ENCODE measurements around the gene TRIM41.
A peak's percentile ranks its signal among the peaks of the same experiment; 100 is the strongest.

Gene TRIM41

DNA sequence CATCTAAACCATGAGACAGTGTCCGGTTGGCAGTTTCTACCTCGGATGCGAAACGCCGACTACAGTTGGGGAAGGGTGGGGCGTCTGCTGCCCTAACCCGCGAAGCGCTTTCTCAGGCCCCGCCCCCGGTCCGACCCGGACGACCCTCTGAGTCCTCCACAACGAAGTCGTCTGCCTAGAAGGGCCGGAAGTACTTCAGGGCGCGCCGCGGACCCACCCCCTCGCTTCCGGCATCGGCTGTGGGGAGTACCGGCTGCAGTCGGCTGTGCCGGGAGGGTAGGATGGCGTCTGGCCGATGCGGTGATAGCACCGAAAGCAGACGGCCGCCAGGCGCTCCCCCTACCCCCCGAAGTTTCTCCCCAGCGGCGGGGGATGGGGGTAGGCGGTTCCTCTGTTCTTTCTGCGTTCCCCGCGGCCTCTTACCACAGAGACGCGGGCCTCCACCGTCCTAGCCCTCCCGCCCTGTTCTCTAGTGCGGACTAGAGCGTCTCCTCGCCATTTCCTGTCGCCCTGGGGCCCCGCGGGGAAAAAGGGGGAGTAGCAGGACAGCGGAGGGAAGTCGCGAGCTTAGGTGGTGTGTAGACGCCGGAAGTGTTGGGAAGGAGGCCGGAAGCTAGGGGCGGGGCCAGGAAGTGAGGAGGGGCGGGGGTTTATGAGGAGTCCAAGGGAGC lies at the start of gene TRIM41 (continued):
- TF ChIP-seq ATF2 (tag by site-specific recombination; IDR thresholded peaks at IDR 0.05; ENCODE audit: low read depth) (no peak), ZBTB10 (tag by site-specific recombination; IDR thresholded peaks at IDR 0.05) (peak; percentile 92; the same call in 1 of the 2 replicates), ZNF280C (tag by site-specific recombination; IDR thresholded peaks at IDR 0.05) (no peak), ZNF362 (tag by site-specific recombination; IDR thresholded peaks at IDR 0.05) (no peak), SP3 (tag by site-specific recombination; IDR thresholded peaks at IDR 0.05) (peak; percentile 95), ZNF169 (tag by site-specific recombination; IDR thresholded peaks at IDR 0.05) (no peak), ZNF529 (tag by site-specific recombination; IDR thresholded peaks at IDR 0.05; ENCODE audit: insufficient replicate concordance) (no peak), ZNF112 (tag by site-specific recombination; IDR thresholded peaks at IDR 0.05) (no peak), ZFP69B (tag by site-specific recombination; IDR thresholded peaks at IDR 0.05) (peak; percentile 84), ZBTB11 (tag by site-specific recombination; conservative IDR thresholded peaks at IDR 0.05; ENCODE audit: low read depth) (peak; percentile 97), ZNF138 (tag by site-specific recombination; IDR thresholded peaks at IDR 0.05; ENCODE audit: borderline replicate concordance) (no peak), SP7 (tag by site-specific recombination; IDR thresholded peaks at IDR 0.05) (peak; percentile 84), ZNF221 (tag by site-specific recombination; IDR thresholded peaks at IDR 0.05; ENCODE audit: borderline replicate concordance) (no peak), ZNF585B (tag by site-specific recombination; IDR thresholded peaks at IDR 0.05) (no peak), SETDB1 (IDR thresholded peaks at IDR 0.05; ENCODE audit: insufficient read length, low read length) (no peak), ZNF2 (tag by site-specific recombination; IDR thresholded peaks at IDR 0.05) (peak; percentile 45; the same call in 1 of the 2 replicates), ZNF488 (tag by site-specific recombination; IDR thresholded peaks at IDR 0.05) (no peak), ZNF555 (tag by site-specific recombination; conservative IDR thresholded peaks at IDR 0.05) (no peak), ZNF394 (tag by site-specific recombination; IDR thresholded peaks at IDR 0.05; ENCODE audit: borderline replicate concordance) (peak; percentile 99), KLF9 (tag by site-specific recombination; IDR thresholded peaks at IDR 0.05; ENCODE audit: low read depth) (peak; percentile 75)
- TF ChIP-seq, protein P1, sequence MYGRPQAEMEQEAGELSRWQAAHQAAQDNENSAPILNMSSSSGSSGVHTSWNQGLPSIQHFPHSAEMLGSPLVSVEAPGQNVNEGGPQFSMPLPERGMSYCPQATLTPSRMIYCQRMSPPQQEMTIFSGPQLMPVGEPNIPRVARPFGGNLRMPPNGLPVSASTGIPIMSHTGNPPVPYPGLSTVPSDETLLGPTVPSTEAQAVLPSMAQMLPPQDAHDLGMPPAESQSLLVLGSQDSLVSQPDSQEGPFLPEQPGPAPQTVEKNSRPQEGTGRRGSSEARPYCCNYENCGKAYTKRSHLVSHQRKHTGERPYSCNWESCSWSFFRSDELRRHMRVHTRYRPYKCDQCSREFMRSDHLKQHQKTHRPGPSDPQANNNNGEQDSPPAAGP (tag by site-specific recombination; IDR thresholded peaks at IDR 0.05), result peak; percentile 89
